ENCODE results near the gene E2F8.

Gene E2F8

DNA sequence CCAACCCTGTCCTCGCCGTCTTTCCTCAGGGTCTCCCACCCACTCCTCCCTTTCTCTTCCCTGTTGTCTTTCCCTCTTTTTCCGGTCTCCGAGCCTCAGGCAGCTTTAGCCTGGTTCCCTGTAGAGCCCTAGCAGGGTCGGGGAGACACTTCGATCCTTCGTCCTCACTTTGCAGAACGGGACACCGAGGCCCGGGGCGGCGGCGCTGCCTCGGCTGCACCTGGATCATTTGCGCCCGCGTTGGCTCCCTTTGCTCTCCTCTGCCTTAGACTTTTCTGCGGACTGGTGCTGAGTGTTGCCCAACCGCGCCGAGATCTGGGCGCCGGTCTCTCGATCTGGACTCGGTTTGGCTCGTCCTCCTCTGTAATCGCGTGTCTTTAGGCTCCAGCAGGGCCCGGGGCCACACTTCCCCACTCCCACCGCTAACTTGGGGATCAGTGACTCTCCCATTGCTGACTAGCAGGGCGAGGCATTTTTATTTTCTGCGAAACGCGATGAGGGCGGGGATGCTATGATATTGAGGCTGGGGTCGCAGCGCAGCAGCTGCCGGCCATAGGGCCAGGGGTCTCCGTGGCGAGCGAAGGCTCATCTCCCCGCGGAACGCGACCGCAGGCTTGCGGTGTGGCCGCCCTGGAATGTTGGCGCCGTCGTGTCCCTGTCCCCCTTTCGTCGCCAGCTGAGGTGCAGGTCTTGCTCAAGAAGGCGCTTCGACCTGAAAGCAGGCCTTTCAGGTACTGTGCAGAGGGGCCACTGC lies 1.6 kb upstream of the E2F8 start:
- Histone ChIP-seq H3K27me3 (peaks cover 15% of the 10 kb centered on the region), H3K4me1 (ENCODE audit: control insufficient read depth in 1 of 2, insufficient read depth in 1 of 2, low read depth in 1 of 2, low read length in 1 of 2) (peaks cover 40 to 41% of the 10 kb centered on the region in 2 experiments), H3K9me3 (no peaks in the 10 kb centered on the region), H3K4me3 (ENCODE audit: low read depth in 1 of 2, low read length in 1 of 2) (peak overlapping the region; percentile 62 to 74), H3K36me3 (peaks cover 7% of the 10 kb centered on the region), H3K27ac (no peak overlapping the region)
- TF ChIP-seq, protein P1, sequence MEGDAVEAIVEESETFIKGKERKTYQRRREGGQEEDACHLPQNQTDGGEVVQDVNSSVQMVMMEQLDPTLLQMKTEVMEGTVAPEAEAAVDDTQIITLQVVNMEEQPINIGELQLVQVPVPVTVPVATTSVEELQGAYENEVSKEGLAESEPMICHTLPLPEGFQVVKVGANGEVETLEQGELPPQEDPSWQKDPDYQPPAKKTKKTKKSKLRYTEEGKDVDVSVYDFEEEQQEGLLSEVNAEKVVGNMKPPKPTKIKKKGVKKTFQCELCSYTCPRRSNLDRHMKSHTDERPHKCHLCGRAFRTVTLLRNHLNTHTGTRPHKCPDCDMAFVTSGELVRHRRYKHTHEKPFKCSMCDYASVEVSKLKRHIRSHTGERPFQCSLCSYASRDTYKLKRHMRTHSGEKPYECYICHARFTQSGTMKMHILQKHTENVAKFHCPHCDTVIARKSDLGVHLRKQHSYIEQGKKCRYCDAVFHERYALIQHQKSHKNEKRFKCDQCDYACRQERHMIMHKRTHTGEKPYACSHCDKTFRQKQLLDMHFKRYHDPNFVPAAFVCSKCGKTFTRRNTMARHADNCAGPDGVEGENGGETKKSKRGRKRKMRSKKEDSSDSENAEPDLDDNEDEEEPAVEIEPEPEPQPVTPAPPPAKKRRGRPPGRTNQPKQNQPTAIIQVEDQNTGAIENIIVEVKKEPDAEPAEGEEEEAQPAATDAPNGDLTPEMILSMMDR (IDR thresholded peaks at IDR 0.05), result no peak

DNA sequence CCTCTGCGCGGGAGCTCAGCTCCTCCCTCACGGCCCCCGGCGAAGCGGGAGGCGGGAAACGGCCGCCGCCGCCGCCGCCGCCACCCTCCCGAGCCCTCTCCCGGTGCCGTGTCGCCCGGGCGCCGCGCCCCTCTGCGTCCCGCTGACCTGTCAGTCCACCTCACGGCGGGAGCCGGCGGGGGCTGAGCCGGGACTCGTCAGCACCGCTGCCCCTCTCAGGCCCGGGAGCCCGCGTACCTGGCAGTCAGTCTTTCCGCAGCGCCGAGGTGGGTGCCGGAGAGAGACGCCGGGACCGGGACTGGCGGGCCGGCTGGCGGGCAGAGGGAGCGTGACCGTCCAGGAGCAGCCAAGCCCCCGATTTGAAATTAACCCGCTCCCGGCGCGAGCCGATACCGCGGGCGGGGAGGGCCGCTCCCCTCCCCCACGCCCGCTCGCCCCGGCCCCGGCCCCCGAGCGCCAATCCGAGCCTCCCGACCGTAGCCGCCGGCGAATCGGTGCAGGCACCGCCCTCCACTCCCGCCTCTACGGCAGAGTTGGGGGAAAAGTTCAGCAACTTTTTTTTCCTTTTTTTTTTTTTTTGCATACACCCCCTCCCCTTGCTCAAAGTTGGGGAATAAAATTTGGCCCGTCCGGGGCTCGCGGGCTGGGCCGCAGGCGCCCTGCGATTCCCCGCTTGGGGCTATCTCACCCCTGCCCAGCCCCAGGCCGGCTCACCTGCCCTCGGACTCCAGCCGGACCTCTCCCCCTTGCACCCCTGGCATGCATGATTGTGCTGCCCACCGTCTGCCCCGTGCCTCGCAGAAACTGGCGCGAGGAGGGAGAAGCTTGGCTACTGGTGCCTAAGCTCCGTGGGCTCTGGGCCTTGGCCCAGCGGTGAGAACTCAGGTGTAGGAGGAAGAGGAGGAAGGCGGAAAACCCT lies 774 bp upstream of the E2F8 start:
- peak overlapping the region; percentile 62 to 74 for H3K4me3 ChIP-seq (ENCODE audit: low read depth in 1 of 2, low read length in 1 of 2)
- H3K27ac ChIP-seq, result no peak overlapping the region
- H3K9me3 ChIP-seq, result no peaks in the 10 kb centered on the region
- peaks cover 15% of the 10 kb centered on the region for H3K36me3 ChIP-seq
- peaks cover 15% of the 10 kb centered on the region for H3K27me3 ChIP-seq
- TF ChIP-seq, protein P1 (IDR thresholded peaks at IDR 0.05), result no peak
- H3K4me1 ChIP-seq (ENCODE audit: control insufficient read depth in 1 of 2, insufficient read depth in 1 of 2, low read depth in 1 of 2, low read length in 1 of 2), result peaks cover 40 to 41% of the 10 kb centered on the region in 2 experiments

DNA sequence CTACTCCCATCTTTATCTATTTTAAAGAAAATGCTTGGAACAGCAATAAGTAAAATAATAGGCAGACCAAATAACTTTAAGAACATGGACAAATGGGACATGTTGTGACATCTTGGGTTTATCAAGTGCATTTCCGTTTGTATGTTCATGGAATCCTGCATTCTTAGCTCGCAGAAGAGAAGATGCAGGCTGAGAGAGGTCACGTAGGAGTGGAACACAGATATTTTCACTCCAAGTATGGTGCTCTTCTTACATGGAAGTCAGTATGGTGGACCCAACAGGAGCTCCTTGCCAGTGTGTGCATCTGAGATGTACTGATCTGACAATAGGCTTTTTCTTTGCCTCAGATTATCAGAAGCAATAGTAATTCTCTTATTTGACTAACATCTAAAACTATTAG lies 1.7 kb downstream of the E2F8 start:
- TF ChIP-seq, protein P1 (IDR thresholded peaks at IDR 0.05), result no peak
- Histone ChIP-seq H3K27me3 (peaks cover 15% of the 10 kb centered on the region), H3K27ac (no peak overlapping the region), H3K4me3 (ENCODE audit: low read depth in 1 of 2, low read length in 1 of 2) (no peak overlapping the region), H3K36me3 (peaks cover 37% of the 10 kb centered on the region), H3K9me3 (no peaks in the 10 kb centered on the region), H3K4me1 (ENCODE audit: control insufficient read depth in 1 of 2, insufficient read depth in 1 of 2, low read depth in 1 of 2, low read length in 1 of 2) (peaks cover 33% of the 10 kb centered on the region in 2 experiments)

DNA sequence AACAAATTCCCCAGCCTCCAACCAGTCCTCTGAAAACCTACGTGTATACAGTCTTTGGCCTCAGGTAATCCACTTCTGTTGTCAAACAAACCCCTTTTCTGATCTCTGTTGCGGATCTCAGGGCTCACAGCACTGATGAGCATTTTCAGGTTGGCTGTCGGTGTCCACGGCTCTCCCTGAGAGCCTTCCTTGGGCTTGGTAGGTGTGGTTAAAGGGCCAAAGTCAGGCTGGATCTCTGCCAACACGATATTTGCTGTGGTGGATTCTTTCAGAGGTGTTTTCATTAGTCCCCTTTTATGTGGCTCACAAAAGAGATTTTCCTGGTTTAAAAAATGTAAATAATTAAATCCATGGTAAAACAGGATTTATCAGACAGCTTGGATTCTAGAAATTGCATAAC lies 2.9 kb downstream of the E2F8 start:
- TF ChIP-seq, protein P1 (IDR thresholded peaks at IDR 0.05), result no peak
- Histone ChIP-seq H3K27ac (no peak overlapping the region), H3K4me3 (ENCODE audit: low read depth in 1 of 2, low read length in 1 of 2) (no peak overlapping the region), H3K36me3 (peaks cover 48% of the 10 kb centered on the region), H3K27me3 (peaks cover 15% of the 10 kb centered on the region), H3K9me3 (no peaks in the 10 kb centered on the region), H3K4me1 (ENCODE audit: control insufficient read depth in 1 of 2, insufficient read depth in 1 of 2, low read depth in 1 of 2, low read length in 1 of 2) (peaks cover 22 to 23% of the 10 kb centered on the region in 2 experiments)

DNA sequence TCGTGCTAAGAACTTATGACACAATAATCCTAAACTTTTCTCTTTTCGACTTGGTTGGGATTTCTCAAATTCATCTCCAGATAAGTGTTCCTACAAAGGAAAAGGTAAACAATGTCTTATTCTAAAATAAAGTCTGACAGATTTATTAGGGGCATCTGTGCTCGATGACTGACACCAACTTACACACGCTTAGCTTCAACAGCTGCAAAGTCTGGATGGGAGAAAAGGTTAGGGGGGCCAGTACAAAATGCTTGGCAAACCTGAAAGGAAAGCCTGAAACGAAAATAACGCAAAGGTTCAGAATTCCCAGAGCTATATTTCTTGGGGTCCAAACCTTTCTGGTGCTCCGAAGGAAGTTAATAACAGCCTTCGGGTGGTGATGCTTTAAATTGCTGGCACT lies 3.4 kb downstream of the E2F8 start:
- no peak overlapping the region for H3K4me3 ChIP-seq (ENCODE audit: low read depth in 1 of 2, low read length in 1 of 2)
- H3K27ac ChIP-seq, result no peak overlapping the region
- H3K36me3 ChIP-seq, result peaks cover 51% of the 10 kb centered on the region
- H3K27me3 ChIP-seq, result peaks cover 12% of the 10 kb centered on the region
- TF ChIP-seq, protein P1 (IDR thresholded peaks at IDR 0.05), result no peak
- H3K9me3 ChIP-seq, result no peaks in the 10 kb centered on the region
- peaks cover 18 to 19% of the 10 kb centered on the region in 2 experiments for H3K4me1 ChIP-seq (ENCODE audit: control insufficient read depth in 1 of 2, insufficient read depth in 1 of 2, low read depth in 1 of 2, low read length in 1 of 2)
